HAP-1 (cell line): ENCODE results near the gene PPY.

Experiments
- DNase-seq, 2 experiments: peaks; one replicate each; pipeline ENCODE4 v3.0.0-alpha.2; 2016 to 2020; ENCODE audit warnings: low spot score in 2 of 2
- H3K27me3 ChIP-seq: fragments of 250-450 bp; sonication (Bioruptor Pico); 2 replicates; pipeline ENCODE4 v1.5.1; 2020; ENCODE audit warnings: low read depth, mild to moderate bottlenecking, moderate library complexity
- H3K36me3 ChIP-seq: fragments of 250-450 bp; sonication (Bioruptor Pico); replicated peaks from 2 replicates; pipeline ENCODE4 v1.5.1; 2020; ENCODE audit warnings: mild to moderate bottlenecking
- H3K4me1 ChIP-seq: fragments of 250-450 bp; sonication (Bioruptor Pico); 2 replicates; pipeline ENCODE4 v1.5.1; 2020; ENCODE audit warnings: mild to moderate bottlenecking
- H3K4me3 ChIP-seq: fragments of 250-450 bp; sonication (Bioruptor Pico); 2 replicates; pipeline ENCODE4 v1.5.1; 2020; ENCODE audit warnings: mild to moderate bottlenecking, moderate library complexity
- H3K9me3 ChIP-seq: fragments of 250-450 bp; sonication (Bioruptor Pico); 2 replicates; pipeline ENCODE4 v1.5.1; 2020; ENCODE audit warnings: mild to moderate bottlenecking, moderate library complexity
- in situ Hi-C: fragments of 300-500 bp; cut with MboI; formaldehyde crosslinking; loops from 3 replicates; pipeline ENCODE4 v1.14.3; 2020; ENCODE audit warnings: low sequenced_read_pairs, inconsistent platforms, mixed read lengths

PPY gene

GRCh38 chr17:43915559-43915958 lies 26.7 kb downstream of the PPY start:
- H3K27me3 ChIP-seq: no peaks in the 10 kb centered on the region; the same call in 1 of the 2 replicates

GRCh38 chr17:43914451-43914850 lies 27.8 kb downstream of the PPY start:
- Histone ChIP-seq H3K4me1 (no peaks in the 10 kb centered on the region), H3K4me3 (no peak overlapping the region), H3K9me3 (no peaks in the 10 kb centered on the region), H3K27me3 (no peaks in the 10 kb centered on the region; the same call in 1 of the 2 replicates), H3K36me3 (no peaks in the 10 kb centered on the region)
- in situ Hi-C loops: no loop called here
- no peak for DNase-seq

More at GRCh38 chr17:43915559-43915958, 26.7 kb downstream of the PPY start:
- H3K36me3 ChIP-seq: no peaks in the 10 kb centered on the region
- in situ Hi-C loops: no loop called here
- DNase-seq: no peak
- no peak overlapping the region for H3K4me3 ChIP-seq
- H3K4me1 ChIP-seq: no peaks in the 10 kb centered on the region
- no peaks in the 10 kb centered on the region for H3K9me3 ChIP-seq

- no peaks in the 10 kb centered on the region; the same call in 1 of the 2 replicates for H3K4me1 ChIP-seq
- DNase-seq: no peak
- no peak overlapping the region for H3K4me3 ChIP-seq
- H3K36me3 ChIP-seq: no peaks in the 10 kb centered on the region
- H3K9me3 ChIP-seq: no peaks in the 10 kb centered on the region
- H3K27me3 ChIP-seq: no peaks in the 10 kb centered on the region; the same call in 1 of the 2 replicates
- in situ Hi-C loops: no loop called here
These were observed 28.7 kb downstream of the PPY start for GRCh38 chr17:43913584-43913983.

GRCh38 chr17:43912635-43913304 lies 29.5 kb downstream of the PPY start:
- Histone ChIP-seq H3K4me1 (peaks cover 7% of the 10 kb centered on the region), H3K27me3 (no peaks in the 10 kb centered on the region; the same call in 1 of the 2 replicates), H3K9me3 (no peaks in the 10 kb centered on the region), H3K4me3 (no peak overlapping the region), H3K36me3 (no peaks in the 10 kb centered on the region)
- in situ Hi-C loops: no loop called here
- no peak for DNase-seq

GRCh38 chr17:43911904-43912303 lies 30.4 kb downstream of the PPY start:
- H3K27me3 ChIP-seq: no peaks in the 10 kb centered on the region; the same call in 1 of the 2 replicates
- no peak overlapping the region for H3K4me3 ChIP-seq
- H3K36me3 ChIP-seq: no peaks in the 10 kb centered on the region
- in situ Hi-C loops: no loop called here
- peaks cover 8% of the 10 kb centered on the region for H3K4me1 ChIP-seq
- DNase-seq: no peak
- H3K9me3 ChIP-seq: no peaks in the 10 kb centered on the region

GRCh38 chr17:43909537-43910231 lies 32.6 kb downstream of the PPY start:
- no peak overlapping the region for H3K4me3 ChIP-seq
- H3K9me3 ChIP-seq: no peaks in the 10 kb centered on the region
- H3K36me3 ChIP-seq: no peaks in the 10 kb centered on the region
- in situ Hi-C loops: no loop called here
- no peak for DNase-seq
- H3K27me3 ChIP-seq: no peaks in the 10 kb centered on the region; the same call in 1 of the 2 replicates
- H3K4me1 ChIP-seq: peaks cover 15% of the 10 kb centered on the region

- Histone ChIP-seq H3K27me3 (no peaks in the 10 kb centered on the region), H3K9me3 (no peaks in the 10 kb centered on the region), H3K4me1 (peaks cover 15% of the 10 kb centered on the region), H3K36me3 (no peaks in the 10 kb centered on the region), H3K4me3 (peak overlapping the region; percentile 42)
- DNase-seq: peak; percentile 83 to 86
- in situ Hi-C loops: no loop called here
These were observed 34.1 kb downstream of the PPY start for GRCh38 chr17:43907998-43908721.

- peak; percentile 74 to 88 for DNase-seq
- Histone ChIP-seq H3K36me3 (no peaks in the 10 kb centered on the region), H3K9me3 (no peaks in the 10 kb centered on the region), H3K27me3 (no peaks in the 10 kb centered on the region), H3K4me1 (peaks cover 15% of the 10 kb centered on the region), H3K4me3 (peak within 1 kb of the TSS; percentile 42)
- in situ Hi-C loops: no loop called here
These were observed 34.8 kb downstream of the PPY start, which contains the start of gene MPP2 for GRCh38 chr17:43907425-43907981. TSS of gene MPP2 (minus strand) at chr17:43907536. CDS start at chr17:43904460, 3,076 bp downstream.

- H3K9me3 ChIP-seq: no peaks in the 10 kb centered on the region
- in situ Hi-C loops: no loop called here
These were observed 35.3 kb downstream of the PPY start for GRCh38 chr17:43906951-43907424.

GRCh38 chr17:43905985-43906852 lies 36.1 kb downstream of the PPY start:
- H3K9me3 ChIP-seq: no peaks in the 10 kb centered on the region
- peak overlapping the region; percentile 42 for H3K4me3 ChIP-seq
- H3K4me1 ChIP-seq: peaks cover 15% of the 10 kb centered on the region
- H3K27me3 ChIP-seq: no peaks in the 10 kb centered on the region
- in situ Hi-C loops: no loop called here
- no peaks in the 10 kb centered on the region for H3K36me3 ChIP-seq
- DNase-seq: peak; percentile 38 to 83

More at GRCh38 chr17:43906951-43907424, 35.3 kb downstream of the PPY start:
- H3K4me1 ChIP-seq: peaks cover 15% of the 10 kb centered on the region
- H3K4me3 ChIP-seq: peak overlapping the region; percentile 42
- no peak for DNase-seq
- H3K36me3 ChIP-seq: no peaks in the 10 kb centered on the region
- H3K27me3 ChIP-seq: no peaks in the 10 kb centered on the region

- H3K36me3 ChIP-seq: no peaks in the 10 kb centered on the region
- peaks cover 21% of the 10 kb centered on the region for H3K4me1 ChIP-seq
- in situ Hi-C loops: no loop called here
- H3K27me3 ChIP-seq: no peaks in the 10 kb centered on the region
- no peak overlapping the region for H3K4me3 ChIP-seq
- H3K9me3 ChIP-seq: no peaks in the 10 kb centered on the region
- DNase-seq: no peak
These were observed 36.8 kb downstream of the PPY start for GRCh38 chr17:43905400-43905984.

- DNase-seq: no peak
- in situ Hi-C loops: no loop called here
- H3K9me3 ChIP-seq: no peaks in the 10 kb centered on the region
- H3K36me3 ChIP-seq: no peaks in the 10 kb centered on the region
- no peak overlapping the region for H3K4me3 ChIP-seq
- H3K27me3 ChIP-seq: no peaks in the 10 kb centered on the region
- peaks cover 18% of the 10 kb centered on the region for H3K4me1 ChIP-seq
These were observed 40.3 kb downstream of the PPY start for GRCh38 chr17:43901861-43902589.
